22Rv1 (cell line): ENCODE data around the gene SYNE3.

ENCODE experiments used
- CTCF ChIP-seq: fragments of 450-650 bp; IDR thresholded peaks from 2 replicates; pipeline ENCODE4 v1.5.1; 2017; ENCODE audit warnings: mild to moderate bottlenecking
- ZFX ChIP-seq: fragments of 450-650 bp; IDR thresholded peaks from 2 replicates; pipeline ENCODE4 v1.6.1; 2017; ENCODE audit warnings: antibody characterized with exemption, borderline replicate concordance

GRCh38 chr14:95526483-95527386 lies 10.3 kb upstream of the SYNE3 start:
- TF ChIP-seq CTCF (no peak), ZFX (no peak)
